ENCODE results near the gene MAN1C1. TPM values are rescaled to one million over a fixed set of nuclear protein-coding genes. Genes with fewer than 3 reads are reported as not detected.

The MAN1C1 gene
- total and polyA plus RNA-seq, 9 of the 15 experiments (the other 6 are each of a cell fraction or from before 2014, with no cell fraction given): 0.04 to 0.44 (median 0.10) TPM; not detected in 3

DNA sequence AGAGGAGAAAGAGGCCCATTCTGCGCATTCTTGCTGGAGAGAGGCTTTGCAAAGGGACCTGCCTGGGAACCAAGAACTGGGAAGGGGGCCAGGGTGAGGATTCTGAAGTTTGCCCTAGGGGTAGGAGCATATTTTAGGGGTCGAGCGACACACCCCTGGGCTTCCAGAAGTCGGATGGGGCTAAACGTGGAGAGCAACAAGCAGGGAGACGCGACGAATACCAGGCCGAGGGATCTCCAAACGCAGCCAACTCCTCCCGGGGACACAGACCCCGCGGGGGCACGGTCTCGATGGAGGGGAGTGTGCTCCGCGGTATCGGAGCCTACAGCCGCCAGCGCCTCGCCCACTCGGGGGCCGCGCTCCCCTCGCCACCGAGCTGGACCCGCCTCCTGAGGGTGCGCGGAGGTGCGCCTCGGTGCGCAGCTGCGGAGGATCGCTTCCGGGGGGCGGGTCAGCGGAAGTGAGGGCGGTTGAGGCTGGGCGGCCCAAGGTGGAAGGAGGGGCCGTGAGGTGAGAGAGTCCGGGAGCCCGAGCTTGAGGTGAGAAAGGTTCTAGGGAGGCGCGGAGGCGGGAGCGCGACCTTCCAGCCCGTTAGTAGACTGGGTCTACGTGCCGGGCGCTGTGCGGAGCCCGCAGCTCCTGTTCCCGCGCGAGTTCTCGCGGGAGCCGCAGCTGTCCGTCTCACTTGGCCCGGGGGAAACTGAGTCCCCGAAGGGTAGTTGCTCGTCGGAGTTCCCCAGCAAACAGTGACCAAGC lies 203.1 kb downstream of the MAN1C1 start, which contains the start of gene MTFR1L (continued):
- TF ChIP-seq ZNF143 (CRISPR knock-in tag; IDR thresholded peaks at IDR 0.05) (peak; percentile 63; the same call in 1 of the 2 replicates), HNRNPUL1 (IDR thresholded peaks at IDR 0.05; ENCODE audit: low read length) (no peak), PRMT5 (CRISPR knock-in tag; IDR thresholded peaks at IDR 0.05) (no peak), NR3C1 (CRISPR knock-in tag; IDR thresholded peaks at IDR 0.05) (peak; percentile 75), ZNF717 (CRISPR knock-in tag; IDR thresholded peaks at IDR 0.05) (no peak), PATZ1 (CRISPR knock-in tag; IDR thresholded peaks at IDR 0.05; ENCODE audit: borderline replicate concordance) (no peak), DMBX1 (CRISPR knock-in tag; IDR thresholded peaks at IDR 0.05; ENCODE audit: borderline replicate concordance) (peak; percentile 9; the same call in 1 of the 2 replicates), STAG1 (CRISPR knock-in tag; IDR thresholded peaks at IDR 0.05; ENCODE audit: borderline replicate concordance) (no peak), SPI1 (IDR thresholded peaks at IDR 0.05; ENCODE audit: borderline replicate concordance, low read depth, low read length) (peak; percentile 60), ZMIZ1 (IDR thresholded peaks at IDR 0.05; ENCODE audit: low read depth in 2 of 2, low read length in 2 of 2) (no peak; a peak in 1 of 4 replicates), ZC3H11A (IDR thresholded peaks at IDR 0.05; ENCODE audit: low read depth, low read length) (no peak), TEAD2 (tag; IDR thresholded peaks at IDR 0.05) (no peak), ZNF707 (CRISPR knock-in tag; conservative IDR thresholded peaks at IDR 0.05) (no peak), KLF13 (tag; IDR thresholded peaks at IDR 0.05; ENCODE audit: borderline replicate concordance, low read depth) (peak; percentile 91), ZNF384 (IDR thresholded peaks at IDR 0.05; ENCODE audit: low read depth, low read length) (no peak), GATA2 (CRISPR knock-in tag; IDR thresholded peaks at IDR 0.05) (no peak), TSHZ1 (CRISPR knock-in tag; IDR thresholded peaks at IDR 0.05) (no peak)
- TF ChIP-seq, protein P1, sequence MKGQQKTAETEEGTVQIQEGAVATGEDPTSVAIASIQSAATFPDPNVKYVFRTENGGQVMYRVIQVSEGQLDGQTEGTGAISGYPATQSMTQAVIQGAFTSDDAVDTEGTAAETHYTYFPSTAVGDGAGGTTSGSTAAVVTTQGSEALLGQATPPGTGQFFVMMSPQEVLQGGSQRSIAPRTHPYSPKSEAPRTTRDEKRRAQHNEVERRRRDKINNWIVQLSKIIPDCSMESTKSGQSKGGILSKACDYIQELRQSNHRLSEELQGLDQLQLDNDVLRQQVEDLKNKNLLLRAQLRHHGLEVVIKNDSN (CRISPR knock-in tag; IDR thresholded peaks at IDR 0.05): peak; percentile 58
